Keratinocyte (primary cell): ENCODE measurements around the gene ZNF77. TPM values are rescaled to one million over a fixed set of nuclear protein-coding genes. Genes with fewer than 3 reads are reported as not detected.

Experiments
- DNase-seq: peaks from one replicate; pipeline ENCODE4 v3.0.0-alpha.2; 2011; ENCODE audit warnings: low read depth, missing footprints, low spot score
- FAIRE-seq: peaks from 2 replicates; lab custom pipeline; 2011; peaks lifted over from hg19 to GRCh38; lab: Jason Lieb, UNC
- H2AFZ ChIP-seq: 2 replicates; pipeline ENCODE4 v1.6.0; 2012; ENCODE audit warnings: low read length, control low read depth, inconsistent platforms; ENCODE audit not compliant: control insufficient read depth
- H3K27ac ChIP-seq: 2 replicates; pipeline ENCODE4 v1.5.1; 2011; ENCODE audit warnings: low read length; ENCODE audit not compliant: control insufficient read depth, insufficient read depth
- H3K27me3 ChIP-seq: 3 replicates; pipeline ENCODE4 v1.6.0; 2011; ENCODE audit warnings: low read length; ENCODE audit not compliant: control insufficient read depth, insufficient read depth; ENCODE audit errors: extremely low read depth
- H3K36me3 ChIP-seq, 2 experiments: 2 replicates in 1 of 2; 3 replicates in 1 of 2; pipeline ENCODE4 v1.5.1; 2011; ENCODE audit warnings: low read length in 2 of 2, mild to moderate bottlenecking in 1 of 2; ENCODE audit not compliant: control insufficient read depth in 2 of 2, insufficient read depth in 2 of 2; ENCODE audit errors: extremely low read depth in 1 of 2
- H3K4me1 ChIP-seq: 3 replicates; pipeline ENCODE4 v1.5.1; 2011; ENCODE audit warnings: low read length; ENCODE audit not compliant: control insufficient read depth, insufficient read depth; ENCODE audit errors: extremely low read depth
- H3K4me2 ChIP-seq: 3 replicates; pipeline ENCODE4 v1.6.0; 2011; ENCODE audit warnings: low read depth, low read length; ENCODE audit not compliant: control insufficient read depth, insufficient read depth; ENCODE audit errors: extremely low read depth
- H3K4me3 ChIP-seq, 3 experiments: fragments of 200-600 bp in 1 of 3; sonication (generic) in 1 of 3; 2 replicates in 2 of 3; 3 replicates in 1 of 3; pipeline ENCODE4 v1.5.1; 2011 to 2016; ENCODE audit warnings: low read length in 3 of 3, mild to moderate bottlenecking in 3 of 3, control low read depth in 2 of 3, inconsistent platforms in 1 of 3, low read depth in 1 of 3, mixed read lengths in 1 of 3, mixed run types in 1 of 3, moderate library complexity in 1 of 3; ENCODE audit not compliant: control insufficient read depth in 2 of 3, insufficient read depth in 2 of 3; ENCODE audit errors: extremely low read depth in 1 of 3
- H3K79me2 ChIP-seq: 2 replicates; pipeline ENCODE4 v1.6.0; 2012; ENCODE audit warnings: low read length; ENCODE audit not compliant: control insufficient read depth, insufficient read depth
- H3K9ac ChIP-seq: 3 replicates; pipeline ENCODE4 v1.6.0; 2011; ENCODE audit warnings: low read length; ENCODE audit not compliant: control insufficient read depth, insufficient read depth; ENCODE audit errors: extremely low read depth
- H3K9me1 ChIP-seq: 3 replicates; pipeline ENCODE4 v1.6.0; 2011; ENCODE audit warnings: low read length; ENCODE audit not compliant: control insufficient read depth, insufficient read depth; ENCODE audit errors: extremely low read depth
- H3K9me3 ChIP-seq: 2 replicates; pipeline ENCODE4 v1.5.1; 2012; ENCODE audit warnings: low read depth, low read length; ENCODE audit not compliant: control insufficient read depth
- H4K20me1 ChIP-seq: 3 replicates; pipeline ENCODE4 v1.6.0; 2011; ENCODE audit warnings: low read length; ENCODE audit not compliant: control insufficient read depth, insufficient read depth; ENCODE audit errors: extremely low read depth
- CTCF ChIP-seq, 3 experiments: IDR thresholded peaks in 1 of 3; conservative IDR thresholded peaks in 1 of 3; optimal IDR thresholded peaks in 1 of 3; 2 replicates in 2 of 3; 3 replicates in 1 of 3; pipeline versions ENCODE3 to v1.5.1; 2011; ENCODE audit warnings: low read length in 3 of 3, mild to moderate bottlenecking in 3 of 3, moderate library complexity in 2 of 3, control low read depth in 1 of 3, inconsistent platforms in 1 of 3; ENCODE audit not compliant: insufficient read depth in 2 of 3; ENCODE audit errors: extremely low read depth in 1 of 3
- EZH2 ChIP-seq: IDR thresholded peaks from one replicate; pipeline ENCODE4 v1.6.1; 2012; ENCODE audit warnings: inconsistent platforms, mild to moderate bottlenecking, low read length, moderate library complexity
- dilution Hi-C: fragments of 300-500 bp; cut with MboI; formaldehyde crosslinking; loops from one replicate; pipeline ENCODE4 v1.7.0; 2020; ENCODE audit warnings: low sequenced_read_pairs; ENCODE audit not compliant: extremely low pct_ligation_motif_present
- polyA plus RNA-seq, 5 experiments: library from polyadenylated mRNA; depleted of rRNA in 3 of 5; stranded (reverse) in 3 of 5; stranded (forward) in 1 of 5; unstranded in 1 of 5; fragments of >200 nt; gene quantifications; 1 replicate in 1 of 5; 2 replicates in 3 of 5; 3 replicates in 1 of 5; pipeline versions ENCODE4 v1.2.1 to v1.2.3, GENCODE V29; 2011 to 2012; ENCODE audit warnings: missing spikeins in 2 of 5, low read depth in 1 of 5, low replicate concordance in 1 of 5

The ZNF77 gene
- polyA plus RNA-seq, 1 donor (not counting 4 experiments of a cell fraction or from before 2014, with no cell fraction given): 6.0 TPM

- H3K4me2 ChIP-seq: no peak overlapping the region
- H4K20me1 ChIP-seq: no peaks in the 10 kb centered on the region
- no peak for FAIRE-seq
- H3K27ac ChIP-seq: no peak overlapping the region
- no peak for TF ChIP-seq CTCF (optimal IDR thresholded peaks at IDR 0.05 in 1 of 3, IDR thresholded peaks at IDR 0.05 in 1 of 3, conservative IDR thresholded peaks at IDR 0.05 in 1 of 3; ENCODE audit: extremely low read depth in 1 of 3, insufficient read depth in 2 of 3, low read length in 3 of 3)
- TF ChIP-seq EZH2: no peak
- H3K4me3 ChIP-seq: no peak overlapping the region
- no peaks in the 10 kb centered on the region for H3K9me3 ChIP-seq
- no peak for DNase-seq
- no peaks in the 10 kb centered on the region for H3K79me2 ChIP-seq
- no peaks in the 10 kb centered on the region for H3K4me1 ChIP-seq
- no peaks in the 10 kb centered on the region for H3K9me1 ChIP-seq
- no peaks in the 10 kb centered on the region for H3K36me3 ChIP-seq
- dilution Hi-C loops: no loop called here
- H2AFZ ChIP-seq: no peak overlapping the region
- peaks cover 9% of the 10 kb centered on the region for H3K27me3 ChIP-seq
- no peak overlapping the region for H3K9ac ChIP-seq
Observed at GRCh38 chr19:2970201-2970835, 25.5 kb upstream of the ZNF77 start.

GRCh38 chr19:2969104-2969504, 24.3 kb upstream of the ZNF77 start:
- Histone ChIP-seq H4K20me1 (no peaks in the 10 kb centered on the region), H3K36me3 (no peaks in the 10 kb centered on the region), H3K4me2 (no peak overlapping the region), H3K9me1 (no peaks in the 10 kb centered on the region), H3K9ac (no peak overlapping the region), H3K27ac (no peak overlapping the region), H2AFZ (no peak overlapping the region), H3K4me3 (no peak overlapping the region), H3K4me1 (no peaks in the 10 kb centered on the region), H3K9me3 (no peaks in the 10 kb centered on the region), H3K79me2 (no peaks in the 10 kb centered on the region), H3K27me3 (no peaks in the 10 kb centered on the region)
- dilution Hi-C loops: no loop called here
- FAIRE-seq: no peak
- DNase-seq: no peak
- TF ChIP-seq CTCF (optimal IDR thresholded peaks at IDR 0.05 in 1 of 3, IDR thresholded peaks at IDR 0.05 in 1 of 3, conservative IDR thresholded peaks at IDR 0.05 in 1 of 3; ENCODE audit: extremely low read depth in 1 of 3, insufficient read depth in 2 of 3, low read length in 3 of 3): no peak
- TF ChIP-seq EZH2: no peak
